Measurements from ENCODE around the gene TNS3.

TNS3 gene

DNA sequence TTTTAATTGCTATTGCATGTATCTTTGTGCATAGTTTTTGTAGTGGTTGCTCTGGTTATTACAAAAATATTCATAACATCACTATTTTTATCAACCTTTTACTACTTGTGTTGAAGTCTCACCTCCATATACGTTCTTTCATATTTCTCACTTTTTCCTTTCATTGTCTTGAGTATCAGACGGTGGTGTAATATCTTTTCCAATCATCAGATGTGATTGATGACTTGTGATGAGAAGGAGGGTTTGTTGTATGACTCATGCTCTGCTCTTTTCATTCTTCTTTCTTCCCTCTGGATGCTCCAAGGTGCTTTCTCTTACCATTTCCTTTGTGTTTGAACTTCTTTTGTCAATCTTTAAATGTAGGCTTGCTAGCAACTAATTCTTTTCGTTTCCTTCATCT, 310.2 kb downstream of the TNS3 start:
- Histone ChIP-seq H3K27ac (ENCODE audit: low read depth, low read length) (no peak overlapping the region), H3K4me1 (ENCODE audit: control insufficient read depth, low read length) (no peaks in the 10 kb centered on the region), H3K9me3 (ENCODE audit: control insufficient read depth, insufficient read depth, low read length) (no peaks in the 10 kb centered on the region), H3K36me3 (ENCODE audit: control insufficient read depth, low read length) (no peaks in the 10 kb centered on the region), H3K27me3 (ENCODE audit: control insufficient read depth, low read length) (no peaks in the 10 kb centered on the region), H4K20me1 (ENCODE audit: control insufficient read depth, insufficient read depth, low read depth, low read length) (no peaks in the 10 kb centered on the region), H3K4me2 (ENCODE audit: low read length) (no peak overlapping the region), H3F3A (ENCODE audit: control insufficient read depth, insufficient read depth) (no peaks in the 10 kb centered on the region), H3K4me3 (ENCODE audit: low read length) (no peak overlapping the region), H3K9me2 (replicated peaks; ENCODE audit: control insufficient read depth, low read length) (no peaks in the 10 kb centered on the region), H3K79me2 (ENCODE audit: control insufficient read depth, low read length) (no peaks in the 10 kb centered on the region)
- no peak for TF ChIP-seq EZH2phosphoT487 (IDR thresholded peaks at IDR 0.05; ENCODE audit: borderline replicate concordance, low read length)
- TF ChIP-seq, protein P1, sequence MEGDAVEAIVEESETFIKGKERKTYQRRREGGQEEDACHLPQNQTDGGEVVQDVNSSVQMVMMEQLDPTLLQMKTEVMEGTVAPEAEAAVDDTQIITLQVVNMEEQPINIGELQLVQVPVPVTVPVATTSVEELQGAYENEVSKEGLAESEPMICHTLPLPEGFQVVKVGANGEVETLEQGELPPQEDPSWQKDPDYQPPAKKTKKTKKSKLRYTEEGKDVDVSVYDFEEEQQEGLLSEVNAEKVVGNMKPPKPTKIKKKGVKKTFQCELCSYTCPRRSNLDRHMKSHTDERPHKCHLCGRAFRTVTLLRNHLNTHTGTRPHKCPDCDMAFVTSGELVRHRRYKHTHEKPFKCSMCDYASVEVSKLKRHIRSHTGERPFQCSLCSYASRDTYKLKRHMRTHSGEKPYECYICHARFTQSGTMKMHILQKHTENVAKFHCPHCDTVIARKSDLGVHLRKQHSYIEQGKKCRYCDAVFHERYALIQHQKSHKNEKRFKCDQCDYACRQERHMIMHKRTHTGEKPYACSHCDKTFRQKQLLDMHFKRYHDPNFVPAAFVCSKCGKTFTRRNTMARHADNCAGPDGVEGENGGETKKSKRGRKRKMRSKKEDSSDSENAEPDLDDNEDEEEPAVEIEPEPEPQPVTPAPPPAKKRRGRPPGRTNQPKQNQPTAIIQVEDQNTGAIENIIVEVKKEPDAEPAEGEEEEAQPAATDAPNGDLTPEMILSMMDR (IDR thresholded peaks at IDR 0.05; ENCODE audit: low read depth, low read length, poor library complexity, severe bottlenecking), result no peak

DNA sequence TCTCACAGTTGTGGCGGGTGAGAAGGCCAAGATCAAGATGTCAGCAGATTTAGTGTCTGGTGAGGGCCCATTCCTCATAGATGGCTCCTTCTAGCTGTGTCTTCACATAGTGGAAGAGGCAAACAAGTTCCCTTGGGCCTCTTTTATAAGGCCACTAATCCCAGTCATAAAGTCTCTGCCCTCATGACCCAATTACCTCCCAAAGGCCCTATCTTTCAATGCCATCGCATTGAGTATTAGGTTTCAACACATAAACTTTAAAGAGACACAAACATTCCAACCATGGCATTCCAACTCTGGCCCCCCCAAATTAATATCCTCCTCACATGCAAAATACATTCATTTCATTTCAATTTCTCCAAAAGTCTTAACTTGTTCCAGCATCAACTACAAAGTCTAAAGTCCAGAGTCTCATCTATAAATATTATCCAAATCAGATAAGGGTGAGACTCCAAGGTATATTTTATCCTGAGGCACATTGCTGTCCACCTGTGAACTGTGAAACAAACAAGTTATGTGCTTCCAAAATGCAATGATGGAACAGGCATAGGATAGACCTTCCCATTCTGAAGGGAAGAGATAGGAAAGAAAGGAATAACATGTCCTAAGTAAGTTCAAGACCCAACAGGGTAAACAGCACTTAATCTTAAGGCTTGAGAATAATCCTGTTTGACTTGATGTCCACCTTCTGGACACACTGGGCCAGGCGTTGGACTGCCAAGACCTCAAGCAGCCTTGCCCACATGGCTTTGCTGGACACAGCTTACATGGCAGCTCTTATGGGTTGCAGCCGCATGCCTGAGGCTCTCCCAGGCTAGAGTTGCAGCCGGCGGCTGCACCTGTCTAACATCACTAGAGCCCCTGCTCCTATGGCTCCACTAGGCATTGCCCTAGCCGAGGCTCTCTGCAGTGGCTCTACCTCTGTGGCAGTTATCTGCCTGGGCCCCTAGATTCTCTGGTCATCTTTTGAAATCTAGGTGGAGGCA, 312.8 kb downstream of the TNS3 start:
- Histone ChIP-seq H3K9me2 (replicated peaks; ENCODE audit: control insufficient read depth, low read length) (no peaks in the 10 kb centered on the region), H3K27ac (ENCODE audit: low read depth, low read length) (no peak overlapping the region), H3K27me3 (ENCODE audit: control insufficient read depth, low read length) (no peaks in the 10 kb centered on the region), H3K9me3 (ENCODE audit: control insufficient read depth, insufficient read depth, low read length) (no peaks in the 10 kb centered on the region), H3F3A (ENCODE audit: control insufficient read depth, insufficient read depth) (no peaks in the 10 kb centered on the region), H3K36me3 (ENCODE audit: control insufficient read depth, low read length) (no peaks in the 10 kb centered on the region), H4K20me1 (ENCODE audit: control insufficient read depth, insufficient read depth, low read depth, low read length) (no peaks in the 10 kb centered on the region), H3K4me2 (ENCODE audit: low read length) (no peak overlapping the region), H3K79me2 (ENCODE audit: control insufficient read depth, low read length) (no peaks in the 10 kb centered on the region), H3K4me1 (ENCODE audit: control insufficient read depth, low read length) (no peaks in the 10 kb centered on the region), H3K4me3 (ENCODE audit: low read length) (no peak overlapping the region)
- TF ChIP-seq, protein P1 (IDR thresholded peaks at IDR 0.05; ENCODE audit: low read depth, low read length, poor library complexity, severe bottlenecking), result no peak
- TF ChIP-seq EZH2phosphoT487 (IDR thresholded peaks at IDR 0.05; ENCODE audit: borderline replicate concordance, low read length), result no peak

DNA sequence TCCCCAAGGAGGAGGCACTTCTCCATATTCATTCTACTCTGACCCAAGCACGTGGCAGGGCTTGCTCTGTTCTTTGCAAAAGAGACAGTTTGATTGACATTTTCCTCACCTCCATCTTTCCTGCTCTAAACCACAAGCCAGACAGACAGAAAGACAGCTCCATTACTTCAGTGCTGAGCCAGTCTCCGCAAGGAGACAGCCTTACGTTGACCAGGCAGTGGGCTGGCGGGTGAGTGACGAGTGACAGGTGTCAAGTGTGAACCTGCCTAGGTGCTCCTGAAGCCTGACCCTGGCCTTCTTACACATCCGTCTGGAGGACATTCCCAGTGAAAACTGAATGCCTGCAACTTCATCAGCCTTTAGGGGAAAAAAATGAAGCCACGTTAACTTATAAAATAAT, 314.6 kb downstream of the TNS3 start:
- no peaks in the 10 kb centered on the region for H3K36me3 ChIP-seq (ENCODE audit: control insufficient read depth, low read length)
- no peaks in the 10 kb centered on the region for H3K9me3 ChIP-seq (ENCODE audit: control insufficient read depth, insufficient read depth, low read length)
- no peaks in the 10 kb centered on the region for H3F3A ChIP-seq (ENCODE audit: control insufficient read depth, insufficient read depth)
- H3K4me2 ChIP-seq (ENCODE audit: low read length), result no peak overlapping the region
- no peak overlapping the region for H3K4me3 ChIP-seq (ENCODE audit: low read length)
- no peaks in the 10 kb centered on the region for H4K20me1 ChIP-seq (ENCODE audit: control insufficient read depth, insufficient read depth, low read depth, low read length)
- no peaks in the 10 kb centered on the region for H3K4me1 ChIP-seq (ENCODE audit: control insufficient read depth, low read length)
- H3K9me2 ChIP-seq (replicated peaks; ENCODE audit: control insufficient read depth, low read length), result no peaks in the 10 kb centered on the region
- no peaks in the 10 kb centered on the region for H3K27me3 ChIP-seq (ENCODE audit: control insufficient read depth, low read length)
- no peak overlapping the region for H3K27ac ChIP-seq (ENCODE audit: low read depth, low read length)
- TF ChIP-seq EZH2phosphoT487 (IDR thresholded peaks at IDR 0.05; ENCODE audit: borderline replicate concordance, low read length), result no peak
- TF ChIP-seq, protein P1 (IDR thresholded peaks at IDR 0.05; ENCODE audit: low read depth, low read length, poor library complexity, severe bottlenecking), result no peak
- H3K79me2 ChIP-seq (ENCODE audit: control insufficient read depth, low read length), result no peaks in the 10 kb centered on the region

Measured in DOHH2 (cell line).